Stimulated activated CD4-positive, alpha-beta T cell treated with anti-CD3 and anti-CD28 coated beads, Interleukin-15, amount 100 ng/mL, for 48 hours (primary cell): ENCODE data around the gene EOGT.

ENCODE experiments used
- DNase-seq, 2 donors: peaks; one replicate each; pipeline ENCODE4 v3.0.0-alpha.2; 2020; ENCODE audit warnings: low read depth in 2 of 2

EOGT gene

DNA sequence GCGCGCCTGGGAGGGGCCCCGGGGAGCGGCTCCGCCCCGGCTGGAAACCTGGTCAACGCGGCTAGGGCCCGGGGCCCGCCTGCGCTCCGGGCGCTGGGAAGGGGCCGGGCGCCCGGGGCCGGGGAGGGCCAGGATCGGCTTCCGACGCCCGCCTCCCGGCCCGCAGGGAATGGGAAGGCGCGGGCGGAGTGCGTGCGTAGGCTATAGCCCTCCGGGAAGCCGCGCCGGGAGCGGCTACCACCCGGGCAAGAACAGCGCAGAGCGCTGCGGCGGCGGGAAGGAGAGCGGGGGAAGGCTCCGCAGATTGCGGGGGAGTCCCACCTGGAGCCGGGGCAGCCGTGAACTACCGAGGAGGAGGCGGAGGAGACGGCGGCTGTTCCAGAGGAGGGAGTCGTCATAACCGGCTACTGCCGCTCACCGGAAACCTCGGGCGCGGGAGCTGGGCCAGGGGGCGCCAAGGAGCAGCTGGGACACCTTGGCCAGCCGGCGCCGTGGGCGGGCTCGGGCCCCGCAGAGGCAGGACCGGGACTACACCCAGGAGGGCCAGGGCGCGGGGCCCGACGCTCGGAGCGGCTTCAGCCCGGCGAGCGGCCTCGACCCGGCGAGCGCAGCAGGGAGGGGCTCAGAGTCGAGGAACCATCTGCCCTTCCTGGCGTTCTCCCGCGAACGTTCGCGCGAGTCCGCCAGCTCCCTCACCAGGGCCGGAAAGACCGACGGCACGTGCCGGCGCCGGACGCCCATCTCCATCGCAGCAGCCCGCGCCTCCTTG, at the start of gene EOGT:
EOGT (minus strand) TSS at position 432 of the 769 bp plus-strand sequence. CDS start 3,838 bp downstream, outside the sequence.
- DNase-seq, result peak; percentile 68 to 77

DNA sequence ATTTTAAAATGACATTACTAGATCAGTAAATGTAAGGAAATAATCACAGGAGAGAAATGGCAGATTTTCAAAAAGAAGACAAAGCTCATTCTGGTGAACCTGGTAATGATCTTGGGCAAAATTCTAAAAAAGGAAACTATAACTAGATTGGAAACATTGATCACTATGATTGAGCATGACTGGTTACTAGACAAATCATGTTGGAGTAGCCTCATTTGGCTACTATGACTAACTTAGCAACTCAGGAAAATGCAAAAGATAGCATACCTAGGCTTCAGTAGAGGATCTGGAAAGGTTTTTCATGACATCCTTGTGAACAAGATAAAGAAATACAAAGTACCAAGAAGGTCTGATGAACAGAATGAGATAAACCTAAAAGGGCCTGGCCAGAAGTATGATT, 46.2 kb upstream of the EOGT start:
- no peak for DNase-seq

DNA sequence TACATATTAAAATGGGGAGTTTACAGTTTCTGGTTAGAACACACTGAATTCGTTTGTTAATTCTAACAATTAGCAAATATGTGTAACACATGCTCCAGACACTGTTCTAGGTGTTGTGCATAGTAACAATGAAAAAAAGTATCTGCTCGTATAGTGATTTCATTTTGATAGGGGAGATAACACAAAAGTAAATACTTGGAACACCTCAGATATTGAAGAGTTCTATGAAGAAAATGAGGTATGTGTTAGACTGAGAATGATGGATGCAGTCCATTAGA, 45.4 kb upstream of the EOGT start:
- no peak for DNase-seq

GRCh38 chr3:69058180-69058946, 44.9 kb upstream of the EOGT start:
- DNase-seq, result no peak

DNA sequence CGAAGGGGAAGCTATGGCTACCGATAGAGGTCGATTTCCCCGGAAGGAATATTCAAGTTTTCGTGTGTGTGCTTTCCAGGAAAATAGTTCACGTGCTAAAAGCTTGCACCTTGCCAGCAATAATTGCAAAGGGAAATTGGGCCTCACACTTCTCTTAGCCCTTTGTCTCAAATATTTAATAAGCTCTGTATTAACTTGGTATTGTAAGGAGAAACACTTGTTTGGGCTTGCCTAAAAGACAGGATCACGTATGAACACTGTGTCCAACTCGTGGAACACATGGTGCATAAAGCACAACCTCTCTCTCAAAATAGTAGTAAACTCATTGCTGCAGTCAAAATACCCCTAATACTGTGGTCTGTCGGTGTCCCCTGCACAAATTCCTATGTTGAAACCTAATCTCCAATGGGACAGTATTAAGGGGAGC, 39.0 kb upstream of the EOGT start:
- DNase-seq, result no peak

DNA sequence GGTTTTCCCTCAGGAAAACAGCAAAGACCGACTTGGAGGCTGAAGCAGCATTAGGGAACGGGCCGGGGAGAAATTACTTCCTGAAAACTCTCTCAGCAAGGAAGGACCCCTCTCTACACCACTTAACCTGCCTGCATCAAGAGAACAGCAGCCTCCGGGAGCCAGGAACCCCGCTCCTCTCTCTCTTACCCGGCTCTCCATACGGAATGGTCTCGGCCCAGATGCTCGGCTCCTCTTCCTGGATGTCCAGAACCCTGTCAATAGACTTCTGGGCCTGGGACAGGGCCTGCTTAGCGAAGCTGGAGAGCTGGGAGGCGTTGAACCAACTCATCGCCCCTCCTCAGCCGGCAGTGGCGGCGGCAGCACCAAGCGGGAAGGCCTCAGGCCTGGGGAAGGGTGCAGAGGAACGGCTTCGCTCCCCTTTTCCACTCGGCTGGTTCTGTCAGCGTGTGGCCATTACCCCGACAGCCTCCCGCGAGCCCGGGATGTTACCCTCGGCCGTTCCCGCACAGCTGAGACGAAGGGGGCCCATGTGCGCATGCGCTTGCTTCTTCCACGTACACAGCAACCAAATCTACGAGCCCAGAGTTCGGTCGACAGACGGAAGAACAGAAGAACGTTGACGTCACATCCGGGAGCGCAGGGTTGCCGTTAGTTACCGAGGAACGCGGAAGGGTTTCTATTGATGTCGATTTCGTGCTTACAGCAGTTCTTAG, 38.4 kb upstream of the EOGT start, which contains the start of gene TMF1:
TMF1 (minus strand) TSS at position 578 of the 716 bp plus-strand sequence; CDS start at position 331, 247 bp downstream.
- peak; percentile 95 to 97 for DNase-seq

DNA sequence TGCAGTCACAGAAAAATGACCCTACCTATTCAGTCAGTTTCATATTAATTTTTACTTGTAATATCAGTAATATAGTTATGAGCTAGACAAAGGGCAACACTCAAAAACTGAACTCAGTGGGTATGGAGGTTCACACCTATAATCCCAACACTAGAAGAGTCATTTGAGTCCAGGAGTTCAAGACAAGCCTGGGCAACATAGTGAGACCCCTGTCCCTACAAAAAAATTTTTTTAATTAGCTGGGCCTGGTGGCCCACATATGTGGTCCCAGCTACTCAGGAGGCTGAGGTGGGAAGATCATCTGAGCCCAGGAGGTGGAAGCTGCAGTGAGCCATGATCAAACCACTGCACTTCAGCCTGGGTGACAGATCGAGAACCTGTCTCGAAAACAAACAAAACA, 35.5 kb upstream of the EOGT start:
- no peak for DNase-seq

DNA sequence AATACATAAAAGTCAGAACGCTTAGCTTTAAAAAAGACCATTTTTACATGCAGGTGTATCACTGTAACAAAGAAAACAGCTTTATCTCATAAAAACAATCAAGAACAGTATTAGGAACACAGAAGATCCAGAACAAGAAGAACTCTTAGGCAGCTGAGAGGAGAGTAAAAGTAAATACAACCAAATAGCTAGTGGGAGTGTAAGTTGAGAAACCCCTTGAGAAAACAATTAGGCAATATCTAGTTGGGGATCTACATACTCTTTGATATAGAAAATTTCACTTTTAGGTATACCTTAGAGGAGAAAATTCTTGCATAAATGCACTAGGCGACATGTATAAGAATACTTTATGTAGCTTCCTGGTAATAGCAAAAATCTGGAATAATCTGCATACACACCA, 31.1 kb upstream of the EOGT start:
- no peak for DNase-seq

- DNase-seq, result no peak
Measured at GRCh38 chr3:69033470-69033869, 20.0 kb upstream of the EOGT start.

DNA sequence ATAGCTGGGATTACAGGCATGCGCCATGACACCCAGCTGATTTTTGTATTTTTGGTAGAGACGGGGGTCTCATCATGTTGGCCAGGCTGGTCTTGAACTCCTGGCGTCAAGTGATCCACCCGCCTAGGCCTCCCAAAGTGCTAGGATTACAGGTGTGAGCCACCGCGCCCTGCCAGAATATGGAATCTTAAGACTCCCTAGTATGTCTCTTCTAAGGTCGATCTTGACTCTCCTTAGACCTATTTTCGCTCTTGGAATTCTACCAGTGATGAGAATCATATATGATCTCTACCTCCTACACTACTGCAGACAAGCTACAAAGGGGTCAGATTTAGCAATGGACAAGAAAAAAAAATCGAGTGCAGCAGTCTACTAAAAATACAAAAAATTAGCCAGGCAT, 19.3 kb upstream of the EOGT start:
- no peak for DNase-seq

DNA sequence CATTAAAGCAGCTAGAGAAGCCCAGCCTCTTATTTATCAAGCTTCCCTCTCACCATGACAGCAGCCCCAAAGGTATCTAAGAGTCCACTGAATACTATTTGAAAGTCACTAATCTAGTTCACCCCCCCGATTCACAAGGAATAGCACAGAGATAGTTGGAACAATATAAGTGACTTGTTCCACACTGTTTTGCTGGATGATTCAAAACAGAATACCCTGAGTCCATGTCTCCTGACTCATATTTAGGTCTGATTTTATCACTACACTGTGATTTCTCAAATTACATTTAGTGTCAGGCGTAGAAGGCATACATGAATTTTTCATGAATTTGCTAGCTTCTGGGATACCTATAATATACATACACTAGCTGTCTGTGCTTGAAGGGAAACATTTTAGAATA, 18.7 kb upstream of the EOGT start:
- no peak for DNase-seq

- DNase-seq, result no peak
Measured at GRCh38 chr3:69031635-69032034, 18.2 kb upstream of the EOGT start.

DNA sequence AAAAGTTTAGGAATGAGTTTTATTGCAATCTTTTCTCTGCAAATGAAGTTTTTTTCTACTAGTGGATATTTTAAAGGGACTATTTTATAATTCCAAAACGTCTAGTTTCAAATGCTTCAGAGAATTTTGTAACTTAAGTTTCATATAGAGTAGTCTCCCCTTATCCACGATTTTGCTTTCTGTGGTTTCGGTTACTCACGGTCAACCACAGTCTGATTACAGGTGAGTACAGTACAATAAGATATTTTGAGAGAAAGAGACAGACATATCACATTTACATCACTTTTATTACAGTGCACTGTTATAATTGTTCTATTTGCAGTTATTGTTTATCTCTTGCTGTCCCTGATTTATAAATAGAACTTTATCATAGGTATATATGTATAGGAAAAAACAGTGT, 7.4 kb upstream of the EOGT start:
- no peak for DNase-seq

DNA sequence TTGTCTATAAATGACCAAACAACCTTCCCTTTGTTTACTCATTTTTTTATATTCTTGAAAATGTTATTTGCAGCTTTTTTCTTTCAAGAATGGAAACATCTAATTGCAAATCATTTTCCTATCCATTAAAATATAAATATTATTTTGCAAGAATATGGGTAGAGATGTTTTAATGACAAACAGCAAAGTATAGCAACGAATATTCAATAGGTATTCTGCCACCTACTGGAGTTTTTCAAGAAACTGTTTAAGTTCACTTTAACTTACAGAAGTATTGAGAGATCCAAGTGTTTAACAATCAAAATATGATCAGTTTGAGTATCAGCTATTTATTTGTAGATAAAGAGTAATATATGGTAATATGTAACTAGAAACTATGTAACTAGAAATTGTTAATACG, 6.9 kb upstream of the EOGT start:
- no peak for DNase-seq

DNA sequence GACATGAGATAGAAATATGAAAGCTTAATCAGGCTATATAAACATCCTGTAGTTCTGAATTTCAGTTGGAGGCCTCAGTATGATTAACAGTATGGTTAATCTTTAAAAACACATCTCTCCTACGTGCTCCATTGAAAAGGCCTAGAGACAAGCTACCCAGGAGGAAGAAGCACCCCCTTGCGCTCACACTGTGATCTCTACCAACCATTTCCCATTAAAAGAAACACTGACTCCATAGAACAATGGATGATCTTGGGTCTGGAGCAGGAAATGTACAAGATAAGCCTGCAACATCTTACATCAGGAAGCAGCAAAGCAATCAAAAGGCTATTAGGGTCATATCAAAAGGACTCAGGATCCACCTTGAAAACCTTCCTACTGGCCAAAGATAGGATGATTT, 3.4 kb upstream of the EOGT start:
- no peak for DNase-seq

DNA sequence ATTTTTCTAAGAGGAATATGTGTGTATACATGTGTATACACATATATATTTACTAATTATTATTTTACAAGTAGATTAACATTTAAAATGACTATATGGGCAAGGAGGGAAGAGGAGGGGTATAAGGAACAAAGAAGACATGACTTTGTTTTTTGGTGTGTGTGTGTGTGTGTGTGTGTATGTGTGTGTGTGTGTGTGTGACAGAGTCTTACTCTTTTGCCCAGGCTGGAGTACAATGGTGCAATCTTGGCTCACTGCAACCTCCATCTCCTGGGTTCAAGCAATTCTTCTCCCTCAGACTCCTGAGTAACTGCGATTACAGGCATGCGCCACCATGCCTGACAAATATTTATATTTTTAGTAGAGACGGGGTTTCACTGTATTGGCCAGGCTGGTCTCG, 2.6 kb upstream of the EOGT start:
- no peak for DNase-seq

- DNase-seq, result no peak
Measured at GRCh38 chr3:69014022-69014580, 617 bp upstream of the EOGT start.

- DNase-seq, result no peak
Measured at GRCh38 chr3:69012800-69013252, 658 bp downstream of the EOGT start.

DNA sequence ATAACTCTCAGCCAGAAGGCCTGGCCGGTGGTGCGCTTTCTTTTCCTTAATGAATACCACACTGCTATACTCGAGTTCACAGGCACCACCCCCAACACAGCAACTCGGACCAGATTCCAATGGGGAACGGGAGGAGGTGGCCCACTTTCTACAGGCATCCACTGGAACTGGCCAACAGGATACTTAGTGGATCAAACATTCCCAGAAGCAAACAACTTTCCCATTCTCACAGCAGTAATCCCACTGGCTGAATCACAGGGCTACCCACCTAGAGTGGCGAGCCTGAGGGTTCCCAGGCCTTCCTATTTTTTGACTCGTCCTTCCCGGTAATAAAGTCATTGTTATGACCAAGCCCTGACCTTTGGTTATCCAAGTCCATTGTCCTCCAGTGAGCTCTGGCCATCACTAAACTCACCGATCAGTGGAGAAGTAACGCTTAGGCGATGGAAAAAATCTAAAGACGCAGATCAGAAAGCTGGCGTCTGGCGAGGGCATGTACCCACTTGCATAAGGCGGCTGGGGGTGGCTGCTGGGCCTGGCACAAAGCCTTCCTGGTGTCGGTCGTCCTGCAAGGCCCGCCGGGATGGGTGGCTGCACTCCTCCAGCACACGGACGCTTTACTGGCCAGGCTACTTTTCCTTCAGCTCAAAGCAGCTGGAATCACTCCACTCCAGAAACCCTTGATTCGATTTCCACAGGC, 1.2 kb downstream of the EOGT start:
- DNase-seq, result no peak

DNA sequence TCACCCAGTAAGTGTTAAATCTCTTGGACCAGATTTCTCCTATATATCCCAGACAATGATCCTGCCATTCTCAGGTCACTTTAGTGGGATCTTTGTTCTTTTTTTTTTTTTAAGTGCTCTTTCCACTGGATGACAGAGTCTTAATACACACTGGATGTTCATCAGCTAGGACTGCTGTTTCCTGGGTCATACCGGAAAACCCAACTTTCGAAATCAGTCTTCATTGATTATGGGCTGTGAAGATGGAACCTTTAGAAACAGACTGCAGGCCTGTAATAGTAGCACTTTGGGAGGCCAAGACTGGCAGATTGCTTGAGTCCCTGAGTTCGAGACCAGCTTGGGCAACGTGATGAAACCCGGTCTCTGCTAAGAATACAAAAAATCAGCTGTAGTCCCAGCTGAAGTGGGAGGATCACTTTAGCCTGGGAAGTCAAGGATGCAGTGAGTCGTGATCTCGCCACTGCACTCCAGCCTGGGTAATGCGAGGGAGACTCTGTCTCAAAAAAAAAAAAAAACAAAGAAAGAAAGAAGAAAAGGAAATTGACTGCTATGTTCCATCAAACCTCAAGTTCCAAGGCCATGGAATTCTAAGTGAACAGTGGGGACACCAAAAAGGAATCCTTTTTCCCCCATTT, 2.3 kb downstream of the EOGT start:
- no peak for DNase-seq
